HepG2 (cell line): ENCODE data around the gene RIPOR3. TPM values are rescaled to one million over a fixed set of nuclear protein-coding genes. Genes with fewer than 3 reads are reported as not detected.

Source experiments
- EP300 ChIP-seq, 3 experiments: sonication (generic) in 1 of 3; formaldehyde crosslinking in 1 of 3; IDR thresholded peaks; 2 replicates each; pipeline versions ENCODE4 v1.5.1 to v1.6.1; 2011 to 2020; ENCODE audit warnings: low read depth in 2 of 3, low read length in 2 of 3, borderline replicate concordance in 1 of 3, improper control_type of control experiment in 1 of 3, mild to moderate bottlenecking in 1 of 3, missing genetic modification reagents in 1 of 3, moderate library complexity in 1 of 3
- PHB2 ChIP-seq: fragments of 450-650 bp; IDR thresholded peaks from 2 replicates; pipeline ENCODE4 v1.6.1; 2018; ENCODE audit not compliant: partially characterized antibody
- ZBTB42 ChIP-seq: sonication (generic); formaldehyde crosslinking; IDR thresholded peaks from 2 replicates; pipeline ENCODE4 v1.5.0; 2020; ENCODE audit warnings: mild to moderate bottlenecking, missing genetic modification reagents
- ZNF20 ChIP-seq: sonication (generic); formaldehyde crosslinking; IDR thresholded peaks from 2 replicates; pipeline ENCODE4 v1.4.0; 2020; ENCODE audit warnings: mild to moderate bottlenecking, moderate library complexity, missing genetic modification reagents
- ZNF296 ChIP-seq: sonication (generic); formaldehyde crosslinking; conservative IDR thresholded peaks from 2 replicates; pipeline ENCODE4 v1.5.0; 2020; ENCODE audit warnings: mild to moderate bottlenecking, missing genetic modification reagents
- ZNF552 ChIP-seq: sonication (generic); formaldehyde crosslinking; IDR thresholded peaks from 2 replicates; pipeline ENCODE4 v1.9.0; 2022; ENCODE audit warnings: missing genetic modification reagents, mild to moderate bottlenecking, borderline replicate concordance
- ZNF614 ChIP-seq: IDR thresholded peaks from 2 replicates; pipeline ENCODE4 v1.6.1; 2018; ENCODE audit warnings: missing biosample characterization, missing genetic modification reagents, inconsistent platforms, borderline replicate concordance
- ZNF792 ChIP-seq: IDR thresholded peaks from 2 replicates; pipeline ENCODE4 v1.6.1; 2016
- polyA plus RNA-seq, 8 experiments: library from polyadenylated mRNA; depleted of rRNA in 3 of 8; stranded (reverse) in 7 of 8; unstranded in 1 of 8; fragments of >200 nt; fragmentation: Illumina TruSeq in 4 of 8; extraction: Trizol in 4 of 8; gene quantifications; 2 replicates each; pipeline versions ENCODE4 v1.2.1 to v1.2.3, GENCODE V29; 2011 to 2016; ENCODE audit warnings: low read depth in 4 of 8, missing spikeins in 1 of 8, mixed read lengths in 1 of 8; ENCODE audit not compliant: insufficient read depth in 1 of 8
- total RNA-seq, 5 experiments: library from RNA; depleted of rRNA; stranded (reverse); fragments of >200 nt; fragmentation: Illumina TruSeq; extraction: Trizol; gene quantifications; 2 replicates each; pipeline ENCODE4 v1.2.3, GENCODE V29; 2016; ENCODE audit warnings: low read depth in 1 of 5
- TF ChIP-seq, protein P1 (sequence below): IDR thresholded peaks from 2 replicates; pipeline ENCODE4 v1.6.1; 2016
- TF ChIP-seq, protein P2 (sequence below): sonication (generic); formaldehyde crosslinking; IDR thresholded peaks from 2 replicates; pipeline ENCODE4 v1.4.0; 2020; ENCODE audit warnings: missing genetic modification reagents, borderline replicate concordance
- TF ChIP-seq, protein P3 (sequence below): sonication (generic); formaldehyde crosslinking; IDR thresholded peaks from 2 replicates; pipeline ENCODE4 v1.4.0; 2020; ENCODE audit warnings: mild to moderate bottlenecking, missing genetic modification reagents
- TF ChIP-seq, protein P4 (sequence below): sonication (generic); formaldehyde crosslinking; IDR thresholded peaks from 2 replicates; pipeline ENCODE4 v1.4.0; 2020; ENCODE audit warnings: missing genetic modification reagents
- TF ChIP-seq, protein P5 (sequence below): IDR thresholded peaks from 2 replicates; pipeline ENCODE4 v1.4.0; 2020; ENCODE audit warnings: mild to moderate bottlenecking, missing genetic modification reagents

RIPOR3 gene
- total and polyA plus RNA-seq, 2 of the 13 experiments (the other 11 are each of a cell fraction or from before 2014, with no cell fraction given), result 0.18 TPM; not detected in 1

DNA sequence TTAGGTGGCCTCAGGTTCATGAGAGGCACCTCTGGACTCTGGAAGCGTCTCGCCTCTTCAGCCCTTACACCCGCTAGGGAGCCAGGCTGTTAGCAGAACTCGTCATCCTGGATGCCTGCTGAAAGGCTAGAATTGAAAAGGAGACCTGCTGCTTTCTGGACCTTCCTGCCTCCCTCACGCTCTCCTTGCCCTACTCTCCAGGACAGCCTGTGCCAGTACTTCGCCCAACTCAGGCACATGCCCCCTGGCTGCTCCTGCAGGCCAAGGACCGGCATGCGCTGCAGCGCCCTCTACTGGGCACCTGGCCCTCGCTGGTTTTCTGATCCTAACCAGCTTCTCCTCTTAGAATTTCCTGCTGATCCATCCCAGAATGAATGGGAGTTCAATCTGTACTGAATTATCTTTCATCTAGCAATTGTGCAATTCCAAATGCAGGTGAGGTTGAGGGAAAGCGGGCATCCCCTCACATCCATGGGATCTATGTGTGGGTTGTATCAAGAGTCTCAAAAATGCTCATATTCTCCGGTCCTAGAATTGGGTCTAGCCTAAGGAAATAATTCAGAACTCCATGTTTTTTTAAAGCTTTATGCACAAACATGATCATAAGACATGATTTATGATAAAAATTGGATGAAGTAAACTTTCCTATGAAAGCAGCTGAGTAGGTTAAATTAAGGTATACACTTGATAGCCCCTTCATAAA lies 103.2 kb downstream of the RIPOR3 start (continued):
- no peak for TF ChIP-seq PHB2
- peak; percentile 60; the same call in 1 of the 2 replicates for TF ChIP-seq ZNF792 (CRISPR knock-in tag)
- TF ChIP-seq ZNF20 (CRISPR knock-in tag), result no peak
- TF ChIP-seq, protein P1, sequence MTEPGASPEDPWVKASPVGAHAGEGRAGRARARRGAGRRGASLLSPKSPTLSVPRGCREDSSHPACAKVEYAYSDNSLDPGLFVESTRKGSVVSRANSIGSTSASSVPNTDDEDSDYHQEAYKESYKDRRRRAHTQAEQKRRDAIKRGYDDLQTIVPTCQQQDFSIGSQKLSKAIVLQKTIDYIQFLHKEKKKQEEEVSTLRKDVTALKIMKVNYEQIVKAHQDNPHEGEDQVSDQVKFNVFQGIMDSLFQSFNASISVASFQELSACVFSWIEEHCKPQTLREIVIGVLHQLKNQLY (CRISPR knock-in tag), result no peak
- TF ChIP-seq, protein P2, sequence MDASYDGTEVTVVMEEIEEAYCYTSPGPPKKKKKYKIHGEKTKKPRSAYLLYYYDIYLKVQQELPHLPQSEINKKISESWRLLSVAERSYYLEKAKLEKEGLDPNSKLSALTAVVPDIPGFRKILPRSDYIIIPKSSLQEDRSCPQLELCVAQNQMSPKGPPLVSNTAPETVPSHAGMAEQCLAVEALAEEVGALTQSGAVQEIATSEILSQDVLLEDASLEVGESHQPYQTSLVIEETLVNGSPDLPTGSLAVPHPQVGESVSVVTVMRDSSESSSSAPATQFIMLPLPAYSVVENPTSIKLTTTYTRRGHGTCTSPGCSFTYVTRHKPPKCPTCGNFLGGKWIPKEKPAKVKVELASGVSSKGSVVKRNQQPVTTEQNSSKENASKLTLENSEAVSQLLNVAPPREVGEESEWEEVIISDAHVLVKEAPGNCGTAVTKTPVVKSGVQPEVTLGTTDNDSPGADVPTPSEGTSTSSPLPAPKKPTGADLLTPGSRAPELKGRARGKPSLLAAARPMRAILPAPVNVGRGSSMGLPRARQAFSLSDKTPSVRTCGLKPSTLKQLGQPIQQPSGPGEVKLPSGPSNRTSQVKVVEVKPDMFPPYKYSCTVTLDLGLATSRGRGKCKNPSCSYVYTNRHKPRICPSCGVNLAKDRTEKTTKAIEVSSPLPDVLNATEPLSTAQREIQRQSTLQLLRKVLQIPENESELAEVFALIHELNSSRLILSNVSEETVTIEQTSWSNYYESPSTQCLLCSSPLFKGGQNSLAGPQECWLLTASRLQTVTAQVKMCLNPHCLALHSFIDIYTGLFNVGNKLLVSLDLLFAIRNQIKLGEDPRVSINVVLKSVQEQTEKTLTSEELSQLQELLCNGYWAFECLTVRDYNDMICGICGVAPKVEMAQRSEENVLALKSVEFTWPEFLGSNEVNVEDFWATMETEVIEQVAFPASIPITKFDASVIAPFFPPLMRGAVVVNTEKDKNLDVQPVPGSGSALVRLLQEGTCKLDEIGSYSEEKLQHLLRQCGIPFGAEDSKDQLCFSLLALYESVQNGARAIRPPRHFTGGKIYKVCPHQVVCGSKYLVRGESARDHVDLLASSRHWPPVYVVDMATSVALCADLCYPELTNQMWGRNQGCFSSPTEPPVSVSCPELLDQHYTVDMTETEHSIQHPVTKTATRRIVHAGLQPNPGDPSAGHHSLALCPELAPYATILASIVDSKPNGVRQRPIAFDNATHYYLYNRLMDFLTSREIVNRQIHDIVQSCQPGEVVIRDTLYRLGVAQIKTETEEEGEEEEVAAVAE, result no peak
- no peak for TF ChIP-seq ZNF552 (CRISPR knock-in tag)
- peak; percentile 30; the same call in 1 of the 2 replicates for TF ChIP-seq ZNF614 (CRISPR knock-in tag)
- TF ChIP-seq, protein P3, sequence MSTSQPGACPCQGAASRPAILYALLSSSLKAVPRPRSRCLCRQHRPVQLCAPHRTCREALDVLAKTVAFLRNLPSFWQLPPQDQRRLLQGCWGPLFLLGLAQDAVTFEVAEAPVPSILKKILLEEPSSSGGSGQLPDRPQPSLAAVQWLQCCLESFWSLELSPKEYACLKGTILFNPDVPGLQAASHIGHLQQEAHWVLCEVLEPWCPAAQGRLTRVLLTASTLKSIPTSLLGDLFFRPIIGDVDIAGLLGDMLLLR (CRISPR knock-in tag), result 0 out of 2 replicates have a peak, but pooled peaks have one; percentile 34
- TF ChIP-seq, protein P4, sequence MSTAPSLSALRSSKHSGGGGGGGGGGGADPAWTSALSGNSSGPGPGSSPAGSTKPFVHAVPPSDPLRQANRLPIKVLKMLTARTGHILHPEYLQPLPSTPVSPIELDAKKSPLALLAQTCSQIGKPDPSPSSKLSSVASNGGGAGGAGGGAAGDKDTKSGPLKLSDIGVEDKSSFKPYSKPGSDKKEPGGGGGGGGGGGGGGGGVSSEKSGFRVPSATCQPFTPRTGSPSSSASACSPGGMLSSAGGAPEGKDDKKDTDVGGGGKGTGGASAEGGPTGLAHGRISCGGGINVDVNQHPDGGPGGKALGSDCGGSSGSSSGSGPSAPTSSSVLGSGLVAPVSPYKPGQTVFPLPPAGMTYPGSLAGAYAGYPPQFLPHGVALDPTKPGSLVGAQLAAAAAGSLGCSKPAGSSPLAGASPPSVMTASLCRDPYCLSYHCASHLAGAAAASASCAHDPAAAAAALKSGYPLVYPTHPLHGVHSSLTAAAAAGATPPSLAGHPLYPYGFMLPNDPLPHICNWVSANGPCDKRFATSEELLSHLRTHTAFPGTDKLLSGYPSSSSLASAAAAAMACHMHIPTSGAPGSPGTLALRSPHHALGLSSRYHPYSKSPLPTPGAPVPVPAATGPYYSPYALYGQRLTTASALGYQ, result no peak
- TF ChIP-seq, protein P5, sequence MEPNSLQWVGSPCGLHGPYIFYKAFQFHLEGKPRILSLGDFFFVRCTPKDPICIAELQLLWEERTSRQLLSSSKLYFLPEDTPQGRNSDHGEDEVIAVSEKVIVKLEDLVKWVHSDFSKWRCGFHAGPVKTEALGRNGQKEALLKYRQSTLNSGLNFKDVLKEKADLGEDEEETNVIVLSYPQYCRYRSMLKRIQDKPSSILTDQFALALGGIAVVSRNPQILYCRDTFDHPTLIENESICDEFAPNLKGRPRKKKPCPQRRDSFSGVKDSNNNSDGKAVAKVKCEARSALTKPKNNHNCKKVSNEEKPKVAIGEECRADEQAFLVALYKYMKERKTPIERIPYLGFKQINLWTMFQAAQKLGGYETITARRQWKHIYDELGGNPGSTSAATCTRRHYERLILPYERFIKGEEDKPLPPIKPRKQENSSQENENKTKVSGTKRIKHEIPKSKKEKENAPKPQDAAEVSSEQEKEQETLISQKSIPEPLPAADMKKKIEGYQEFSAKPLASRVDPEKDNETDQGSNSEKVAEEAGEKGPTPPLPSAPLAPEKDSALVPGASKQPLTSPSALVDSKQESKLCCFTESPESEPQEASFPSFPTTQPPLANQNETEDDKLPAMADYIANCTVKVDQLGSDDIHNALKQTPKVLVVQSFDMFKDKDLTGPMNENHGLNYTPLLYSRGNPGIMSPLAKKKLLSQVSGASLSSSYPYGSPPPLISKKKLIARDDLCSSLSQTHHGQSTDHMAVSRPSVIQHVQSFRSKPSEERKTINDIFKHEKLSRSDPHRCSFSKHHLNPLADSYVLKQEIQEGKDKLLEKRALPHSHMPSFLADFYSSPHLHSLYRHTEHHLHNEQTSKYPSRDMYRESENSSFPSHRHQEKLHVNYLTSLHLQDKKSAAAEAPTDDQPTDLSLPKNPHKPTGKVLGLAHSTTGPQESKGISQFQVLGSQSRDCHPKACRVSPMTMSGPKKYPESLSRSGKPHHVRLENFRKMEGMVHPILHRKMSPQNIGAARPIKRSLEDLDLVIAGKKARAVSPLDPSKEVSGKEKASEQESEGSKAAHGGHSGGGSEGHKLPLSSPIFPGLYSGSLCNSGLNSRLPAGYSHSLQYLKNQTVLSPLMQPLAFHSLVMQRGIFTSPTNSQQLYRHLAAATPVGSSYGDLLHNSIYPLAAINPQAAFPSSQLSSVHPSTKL (CRISPR knock-in tag), result peak; percentile 45
- TF ChIP-seq EP300 (IDR thresholded peaks at IDR 0.05; ENCODE audit: low read depth in 2 of 2, low read length in 2 of 2), result no peak
- no peak for TF ChIP-seq EP300 (CRISPR knock-in tag; IDR thresholded peaks at IDR 0.05; ENCODE audit: borderline replicate concordance)
- no peak for TF ChIP-seq ZNF296 (CRISPR knock-in tag)
- TF ChIP-seq ZBTB42 (CRISPR knock-in tag), result no peak
